Measurements from ENCODE around the gene TSHZ2.

Gene TSHZ2

DNA sequence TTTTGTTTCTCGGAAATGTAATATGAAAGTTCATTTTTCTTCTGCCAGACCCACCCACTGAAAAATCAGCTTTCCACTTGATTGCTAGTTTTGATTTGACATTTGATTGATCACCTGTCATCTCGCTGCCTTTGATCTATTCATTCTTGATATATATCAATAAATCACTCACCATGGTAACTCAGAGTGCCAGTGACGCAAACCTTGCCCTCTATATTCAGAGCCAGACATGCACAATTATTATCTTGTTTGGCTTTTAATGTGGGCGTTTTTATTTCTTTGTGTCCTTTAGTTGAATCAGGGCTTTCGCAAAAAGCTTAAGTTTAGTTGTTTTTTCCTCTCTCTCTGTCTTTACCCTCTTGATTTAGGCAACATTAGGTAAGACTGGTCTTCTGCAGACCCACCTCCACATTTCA, 2.0 kb downstream of the TSHZ2 start:
- H3K27me3 Mint-ChIP-seq (ENCODE audit: low read depth), result no peaks in the 10 kb centered on the region
- H3K36me3 Mint-ChIP-seq (ENCODE audit: low read depth), result peaks cover 4% of the 10 kb centered on the region
- H3K27ac Mint-ChIP-seq, result peak overlapping the region; percentile 90
- H3K4me1 Mint-ChIP-seq (ENCODE audit: low read depth), result peaks cover 40% of the 10 kb centered on the region
- H3K9me3 Mint-ChIP-seq, result no peaks in the 10 kb centered on the region
- peak overlapping the region; percentile 97 for H3K4me3 Mint-ChIP-seq

DNA sequence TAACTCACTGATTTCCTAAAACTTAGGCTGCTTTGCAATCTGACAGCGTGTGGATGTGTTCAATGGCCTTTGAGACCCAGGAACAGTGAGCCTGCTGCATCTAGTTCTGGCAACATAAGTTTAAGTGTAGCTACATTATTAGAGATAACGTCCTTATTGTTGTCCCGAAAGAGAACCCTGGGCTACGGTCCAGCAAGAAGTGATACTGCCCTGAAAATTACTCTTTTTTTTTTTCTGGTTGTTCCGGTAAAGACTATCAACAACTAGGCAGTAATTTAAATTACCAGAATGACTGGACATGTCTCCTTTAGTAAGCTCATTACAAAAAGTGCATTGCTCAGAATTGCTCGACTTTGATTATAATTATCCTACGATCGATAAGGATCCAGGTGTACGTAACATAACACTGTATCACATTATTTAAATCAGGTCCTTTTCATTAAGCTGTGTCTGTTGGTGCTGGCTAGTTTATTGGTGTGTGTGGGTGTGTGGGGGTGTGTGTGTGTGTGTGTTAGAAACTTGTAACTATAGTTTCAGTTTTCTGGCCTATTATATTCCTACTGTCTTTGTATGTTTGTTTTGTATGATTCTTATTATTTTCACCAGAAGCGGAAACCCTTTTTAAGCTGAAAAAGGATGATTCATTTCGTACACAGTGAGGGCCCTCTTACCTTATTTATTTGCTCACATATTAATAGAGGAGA, 3.0 kb downstream of the TSHZ2 start:
- H3K36me3 Mint-ChIP-seq (ENCODE audit: low read depth), result peaks cover 4% of the 10 kb centered on the region
- no peaks in the 10 kb centered on the region for H3K27me3 Mint-ChIP-seq (ENCODE audit: low read depth)
- H3K9me3 Mint-ChIP-seq, result no peaks in the 10 kb centered on the region
- H3K4me3 Mint-ChIP-seq, result peak overlapping the region; percentile 97
- H3K27ac Mint-ChIP-seq, result peak overlapping the region; percentile 90
- H3K4me1 Mint-ChIP-seq (ENCODE audit: low read depth), result peaks cover 47% of the 10 kb centered on the region

DNA sequence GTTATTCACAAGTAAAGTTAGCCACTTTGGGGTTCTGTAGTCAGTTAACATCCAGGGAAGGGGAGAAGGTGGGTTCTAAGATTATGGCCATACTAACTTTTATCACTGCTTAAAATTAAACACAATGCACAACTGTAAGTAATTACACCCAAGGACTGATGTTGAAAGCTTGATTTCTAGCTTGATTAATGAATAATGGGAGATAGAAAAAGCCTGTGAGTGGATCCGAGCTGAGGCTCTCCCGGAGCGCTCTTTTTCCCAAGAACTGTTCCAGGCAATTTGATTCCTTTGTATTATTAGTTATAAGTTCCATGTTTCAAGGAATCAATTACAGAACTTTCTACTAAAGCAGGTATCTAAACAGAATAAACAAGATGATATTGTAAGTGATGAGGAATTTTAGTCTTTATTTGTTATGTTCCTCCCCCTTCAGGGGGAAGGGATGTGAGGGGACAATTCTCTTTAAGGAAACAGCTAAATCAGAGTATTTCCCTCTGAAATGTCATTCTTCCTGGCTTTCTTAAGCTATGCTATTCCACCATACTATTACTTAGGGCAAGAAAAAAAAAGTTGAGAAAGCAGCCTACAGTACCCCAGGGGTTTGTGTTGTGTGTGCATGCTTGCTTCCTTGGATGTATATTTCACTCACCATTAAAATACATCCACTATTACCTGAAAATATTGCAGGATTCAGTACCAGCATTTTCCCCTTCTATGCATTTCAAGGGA, 3.8 kb downstream of the TSHZ2 start:
- H3K27me3 Mint-ChIP-seq (ENCODE audit: low read depth), result no peaks in the 10 kb centered on the region
- peaks cover 4% of the 10 kb centered on the region for H3K36me3 Mint-ChIP-seq (ENCODE audit: low read depth)
- H3K4me1 Mint-ChIP-seq (ENCODE audit: low read depth), result peaks cover 48% of the 10 kb centered on the region
- H3K27ac Mint-ChIP-seq, result peak overlapping the region; percentile 90
- no peaks in the 10 kb centered on the region for H3K9me3 Mint-ChIP-seq
- H3K4me3 Mint-ChIP-seq, result peak overlapping the region; percentile 97

DNA sequence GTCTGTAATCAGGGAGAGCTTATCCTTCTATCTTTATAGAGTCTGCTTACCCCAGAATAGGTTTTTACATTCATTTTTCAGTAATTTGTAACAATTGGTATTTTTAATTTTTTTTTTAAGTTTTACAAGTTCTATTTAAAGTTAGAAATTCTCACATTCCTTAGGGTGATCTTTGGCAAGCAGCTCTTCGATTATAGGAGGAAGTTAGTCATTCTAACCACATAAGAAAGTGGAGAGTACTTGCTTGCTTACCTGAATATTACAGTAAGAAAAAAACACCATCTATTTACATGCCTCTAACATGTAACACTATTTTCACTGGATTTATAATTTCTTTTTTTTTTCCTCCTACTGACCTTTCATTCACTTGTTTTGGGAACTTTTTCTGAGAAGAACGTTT, 6.7 kb downstream of the TSHZ2 start:
- H3K27ac Mint-ChIP-seq, result peak overlapping the region; percentile 24
- no peaks in the 10 kb centered on the region for H3K9me3 Mint-ChIP-seq
- peaks cover 3% of the 10 kb centered on the region for H3K36me3 Mint-ChIP-seq (ENCODE audit: low read depth)
- H3K4me3 Mint-ChIP-seq, result peak overlapping the region; percentile 34
- no peaks in the 10 kb centered on the region for H3K27me3 Mint-ChIP-seq (ENCODE audit: low read depth)
- H3K4me1 Mint-ChIP-seq (ENCODE audit: low read depth), result peaks cover 55% of the 10 kb centered on the region

DNA sequence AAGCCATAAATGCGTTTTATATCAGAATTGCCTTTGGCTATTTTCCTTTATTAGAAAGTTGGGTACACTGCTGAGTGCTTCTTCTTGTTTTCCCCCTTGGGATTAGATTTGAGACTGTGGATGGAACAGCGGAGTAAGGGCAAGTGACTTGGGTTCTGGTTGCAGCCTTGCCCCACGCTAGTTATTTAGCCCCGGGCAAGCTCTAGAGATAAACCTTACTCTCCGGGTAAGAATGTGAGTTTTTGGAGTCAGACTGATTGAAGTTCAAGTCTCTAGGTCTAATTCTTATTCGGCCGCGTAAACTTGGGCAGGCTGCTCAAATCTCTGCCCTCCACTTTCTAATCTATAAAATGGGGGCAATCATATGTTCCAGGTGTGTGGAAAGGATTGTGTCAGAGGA, 8.9 kb downstream of the TSHZ2 start:
- no peaks in the 10 kb centered on the region for H3K9me3 Mint-ChIP-seq
- H3K27me3 Mint-ChIP-seq (ENCODE audit: low read depth), result no peaks in the 10 kb centered on the region
- H3K36me3 Mint-ChIP-seq (ENCODE audit: low read depth), result peaks cover 13% of the 10 kb centered on the region
- peaks cover 49% of the 10 kb centered on the region for H3K4me1 Mint-ChIP-seq (ENCODE audit: low read depth)
- no peak overlapping the region for H3K27ac Mint-ChIP-seq
- H3K4me3 Mint-ChIP-seq, result no peak overlapping the region

DNA sequence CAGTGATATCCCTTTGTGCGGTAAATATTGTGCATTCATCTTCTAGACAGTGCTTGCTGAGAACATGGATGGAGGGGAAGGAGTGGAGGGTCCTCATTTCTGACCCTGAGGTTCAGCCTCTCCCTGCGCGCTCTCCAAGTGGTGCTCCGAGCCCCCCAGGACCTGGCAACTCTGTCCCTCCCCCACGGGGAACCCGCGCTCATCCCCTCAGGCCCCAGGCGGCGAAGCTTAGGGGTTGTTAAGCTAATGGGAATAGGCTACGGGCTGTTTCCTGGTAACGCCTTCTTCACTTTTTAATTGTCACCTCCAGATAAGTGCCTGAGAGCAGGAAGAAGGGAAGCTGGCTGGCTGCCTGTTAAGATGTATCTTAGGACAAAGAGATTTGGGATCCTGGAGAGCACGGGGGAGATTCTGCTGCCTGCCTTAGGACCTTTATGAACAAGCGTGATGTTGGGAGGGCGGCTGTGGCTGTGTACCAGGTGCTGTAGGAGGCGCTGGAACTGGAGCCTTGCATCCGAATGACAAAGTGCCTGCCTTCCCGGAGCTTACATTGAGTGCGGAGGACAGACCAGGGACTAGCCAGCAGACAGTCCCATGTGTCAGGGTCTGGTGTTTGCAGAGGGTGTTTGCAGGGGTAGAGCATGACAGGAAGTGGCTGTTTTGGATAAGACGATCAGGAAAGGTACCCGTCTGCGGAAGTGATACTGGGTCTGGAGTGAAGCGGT, 11.7 kb downstream of the TSHZ2 start:
- no peaks in the 10 kb centered on the region for H3K9me3 Mint-ChIP-seq
- peak overlapping the region; percentile 69 for H3K27ac Mint-ChIP-seq
- H3K4me3 Mint-ChIP-seq, result peak overlapping the region; percentile 65
- peaks cover 17% of the 10 kb centered on the region for H3K36me3 Mint-ChIP-seq (ENCODE audit: low read depth)
- H3K27me3 Mint-ChIP-seq (ENCODE audit: low read depth), result no peaks in the 10 kb centered on the region
- H3K4me1 Mint-ChIP-seq (ENCODE audit: low read depth), result peaks cover 33% of the 10 kb centered on the region

DNA sequence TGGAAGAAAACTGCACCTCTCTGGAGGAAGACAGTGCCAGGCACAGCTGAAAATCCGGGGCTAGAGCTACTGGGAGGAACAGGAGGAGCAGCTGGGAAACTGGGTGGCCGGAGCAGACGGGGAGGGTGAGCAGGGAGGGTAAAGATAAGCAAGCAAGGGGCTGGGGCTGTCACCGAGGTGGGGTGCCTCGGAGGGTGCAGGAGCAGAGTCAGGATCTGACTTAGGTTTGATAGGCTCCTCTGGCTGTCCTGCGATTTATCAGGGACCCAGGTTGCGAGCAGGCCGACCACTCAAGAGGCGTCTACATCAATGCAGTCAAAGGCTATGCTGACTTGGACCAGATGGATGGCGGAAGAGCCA, 12.3 kb downstream of the TSHZ2 start:
- H3K4me3 Mint-ChIP-seq, result peak overlapping the region; percentile 65
- peaks cover 29% of the 10 kb centered on the region for H3K4me1 Mint-ChIP-seq (ENCODE audit: low read depth)
- peak overlapping the region; percentile 69 for H3K27ac Mint-ChIP-seq
- peaks cover 17% of the 10 kb centered on the region for H3K36me3 Mint-ChIP-seq (ENCODE audit: low read depth)
- no peaks in the 10 kb centered on the region for H3K9me3 Mint-ChIP-seq
- no peaks in the 10 kb centered on the region for H3K27me3 Mint-ChIP-seq (ENCODE audit: low read depth)

DNA sequence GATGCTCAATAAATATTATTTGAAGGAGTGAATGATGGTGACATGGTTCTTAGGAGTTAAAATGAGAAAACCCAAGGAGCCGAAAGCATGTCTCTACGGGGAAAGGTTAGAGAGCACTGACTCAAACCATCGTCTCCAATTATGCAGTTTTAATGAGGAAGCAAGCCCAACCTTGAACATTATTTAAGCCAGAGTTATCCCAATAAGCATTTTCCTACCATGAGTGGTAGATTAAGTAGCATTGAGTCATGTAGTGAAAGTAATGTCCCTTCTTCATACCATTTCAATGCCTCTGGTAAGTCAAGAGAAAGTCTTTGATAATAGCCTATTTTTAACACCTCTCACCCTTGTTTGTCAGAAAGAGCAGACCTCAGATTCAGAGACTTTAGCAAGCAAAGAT, 13.5 kb downstream of the TSHZ2 start:
- peaks cover 17% of the 10 kb centered on the region for H3K36me3 Mint-ChIP-seq (ENCODE audit: low read depth)
- H3K27ac Mint-ChIP-seq, result no peak overlapping the region
- H3K9me3 Mint-ChIP-seq, result no peaks in the 10 kb centered on the region
- no peak overlapping the region for H3K4me3 Mint-ChIP-seq
- peaks cover 22% of the 10 kb centered on the region for H3K4me1 Mint-ChIP-seq (ENCODE audit: low read depth)
- no peaks in the 10 kb centered on the region for H3K27me3 Mint-ChIP-seq (ENCODE audit: low read depth)

DNA sequence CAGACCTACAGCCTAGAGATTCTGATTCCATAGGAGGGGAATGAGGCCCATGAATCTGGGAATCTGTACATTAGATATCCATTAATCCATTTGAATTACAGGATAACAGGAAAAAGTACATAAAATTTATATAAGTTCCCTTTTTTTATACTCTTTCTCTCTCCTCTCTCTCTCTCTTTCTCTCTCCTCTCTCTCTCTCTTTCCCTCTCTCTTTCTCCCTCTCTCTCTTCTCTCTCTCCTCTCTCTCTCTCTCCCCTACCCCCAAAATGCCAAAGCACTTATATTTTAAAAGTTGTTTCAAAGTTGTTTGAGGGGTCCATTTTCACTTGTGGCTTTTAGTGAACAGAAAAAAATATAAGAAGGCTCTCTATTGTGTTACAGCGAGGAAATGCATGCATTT, 15.1 kb downstream of the TSHZ2 start:
- H3K4me1 Mint-ChIP-seq (ENCODE audit: low read depth), result peaks cover 18% of the 10 kb centered on the region
- no peak overlapping the region for H3K4me3 Mint-ChIP-seq
- peaks cover 17% of the 10 kb centered on the region for H3K36me3 Mint-ChIP-seq (ENCODE audit: low read depth)
- no peaks in the 10 kb centered on the region for H3K27me3 Mint-ChIP-seq (ENCODE audit: low read depth)
- H3K9me3 Mint-ChIP-seq, result no peaks in the 10 kb centered on the region
- no peak overlapping the region for H3K27ac Mint-ChIP-seq

DNA sequence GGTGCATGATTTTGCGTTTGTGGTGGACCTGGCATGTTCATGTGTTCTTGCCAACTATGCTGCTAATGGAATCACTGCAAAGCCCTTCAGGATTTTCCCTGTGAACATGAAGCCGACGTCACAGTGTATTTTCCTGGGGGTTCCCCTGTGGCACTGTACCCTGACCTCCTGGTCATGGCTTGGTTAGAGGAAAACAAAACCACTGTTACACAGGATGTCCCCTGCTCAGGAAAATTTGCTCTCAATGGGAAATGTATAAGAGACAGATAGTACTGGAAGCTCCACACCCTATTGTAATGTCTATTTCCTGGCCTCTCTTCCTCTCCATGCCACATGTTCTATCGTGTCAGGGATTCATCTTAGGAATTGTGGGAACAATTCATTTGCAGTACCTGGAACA, 19.7 kb downstream of the TSHZ2 start:
- H3K4me1 Mint-ChIP-seq (ENCODE audit: low read depth), result peaks cover 20% of the 10 kb centered on the region
- H3K4me3 Mint-ChIP-seq, result no peak overlapping the region
- no peaks in the 10 kb centered on the region for H3K9me3 Mint-ChIP-seq
- H3K27ac Mint-ChIP-seq, result no peak overlapping the region
- H3K27me3 Mint-ChIP-seq (ENCODE audit: low read depth), result no peaks in the 10 kb centered on the region
- peaks cover 9% of the 10 kb centered on the region for H3K36me3 Mint-ChIP-seq (ENCODE audit: low read depth)

DNA sequence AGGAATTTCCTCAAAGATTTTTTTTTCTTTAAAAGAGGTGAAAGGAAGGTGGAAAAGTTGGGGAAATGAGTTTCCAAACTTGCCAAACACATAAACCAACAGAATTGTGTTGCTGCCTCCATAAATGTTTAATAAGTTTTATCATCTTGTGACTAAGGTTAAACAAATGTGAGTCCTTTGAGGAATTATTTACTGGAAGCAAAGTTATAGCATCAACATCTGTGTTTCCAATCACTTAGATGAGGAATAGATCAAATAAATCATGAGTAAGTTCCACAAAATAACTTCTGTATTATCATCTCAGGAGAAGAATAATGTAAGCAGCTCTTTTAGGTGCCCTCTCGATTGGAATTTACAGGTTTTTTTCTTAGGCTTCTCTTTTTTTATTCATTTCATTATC, 20.5 kb downstream of the TSHZ2 start:
- no peak overlapping the region for H3K4me3 Mint-ChIP-seq
- H3K27me3 Mint-ChIP-seq (ENCODE audit: low read depth), result no peaks in the 10 kb centered on the region
- H3K4me1 Mint-ChIP-seq (ENCODE audit: low read depth), result peaks cover 20% of the 10 kb centered on the region
- no peaks in the 10 kb centered on the region for H3K9me3 Mint-ChIP-seq
- peaks cover 11% of the 10 kb centered on the region for H3K36me3 Mint-ChIP-seq (ENCODE audit: low read depth)
- H3K27ac Mint-ChIP-seq, result no peak overlapping the region

DNA sequence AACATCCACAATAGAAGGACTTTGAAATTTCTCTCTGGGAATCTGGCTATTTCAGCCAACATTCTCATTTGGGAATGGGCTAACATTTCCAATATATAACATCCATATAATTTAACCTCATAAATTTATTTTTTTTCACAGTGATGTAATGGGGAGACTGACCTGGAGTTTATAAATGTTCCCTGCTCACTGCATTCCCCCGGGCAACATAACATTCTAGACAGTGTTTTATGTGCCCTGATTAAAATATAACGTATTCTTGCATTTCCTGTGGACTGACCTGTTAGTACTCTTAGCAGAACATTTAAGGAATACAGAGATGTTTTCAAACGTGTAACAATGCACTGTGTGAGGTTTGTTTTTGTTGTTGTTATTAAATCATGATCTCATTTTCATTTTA, 20.9 kb downstream of the TSHZ2 start:
- no peaks in the 10 kb centered on the region for H3K9me3 Mint-ChIP-seq
- H3K36me3 Mint-ChIP-seq (ENCODE audit: low read depth), result peaks cover 8% of the 10 kb centered on the region
- H3K4me3 Mint-ChIP-seq, result no peak overlapping the region
- no peaks in the 10 kb centered on the region for H3K27me3 Mint-ChIP-seq (ENCODE audit: low read depth)
- no peak overlapping the region for H3K27ac Mint-ChIP-seq
- H3K4me1 Mint-ChIP-seq (ENCODE audit: low read depth), result peaks cover 24% of the 10 kb centered on the region

DNA sequence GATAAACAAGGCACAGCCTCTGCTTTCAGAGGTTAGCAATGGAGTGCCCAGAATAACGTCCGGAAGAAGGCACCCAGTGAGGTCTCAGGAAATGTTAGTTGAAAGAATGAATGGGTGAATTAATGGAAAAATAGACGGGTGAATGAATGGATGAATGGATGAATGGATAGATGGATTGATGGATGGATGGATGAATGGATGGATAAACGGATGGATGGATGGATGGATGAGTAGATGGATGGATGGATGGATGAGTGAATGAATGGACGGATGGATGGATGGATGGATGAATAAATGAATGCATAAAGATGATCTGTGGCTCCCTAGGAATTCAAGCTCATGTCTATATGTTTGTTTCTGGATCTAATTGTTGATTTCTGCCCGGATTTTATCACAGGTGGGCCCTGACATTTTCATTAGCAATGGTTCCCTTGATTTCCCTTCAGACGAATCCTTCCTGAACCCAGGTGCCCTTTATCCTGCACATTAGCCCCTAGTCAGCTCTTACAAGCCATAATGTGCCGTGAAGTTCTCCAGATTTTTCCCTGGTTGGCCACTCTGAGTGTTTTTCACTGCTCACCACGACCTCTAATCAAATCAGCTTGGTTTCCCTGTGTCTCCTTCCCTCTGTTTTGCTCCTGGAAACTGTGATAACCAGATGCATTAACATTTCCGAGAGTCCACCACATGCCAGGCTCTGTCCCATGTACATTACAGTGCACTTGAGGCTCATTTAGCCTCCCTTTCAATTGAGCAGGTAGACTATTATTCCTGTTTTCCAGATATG, 22.2 kb downstream of the TSHZ2 start:
- no peak overlapping the region for H3K27ac Mint-ChIP-seq
- H3K9me3 Mint-ChIP-seq, result no peaks in the 10 kb centered on the region
- no peak overlapping the region for H3K4me3 Mint-ChIP-seq
- no peaks in the 10 kb centered on the region for H3K27me3 Mint-ChIP-seq (ENCODE audit: low read depth)
- H3K36me3 Mint-ChIP-seq (ENCODE audit: low read depth), result peaks cover 8% of the 10 kb centered on the region
- peaks cover 27% of the 10 kb centered on the region for H3K4me1 Mint-ChIP-seq (ENCODE audit: low read depth)

DNA sequence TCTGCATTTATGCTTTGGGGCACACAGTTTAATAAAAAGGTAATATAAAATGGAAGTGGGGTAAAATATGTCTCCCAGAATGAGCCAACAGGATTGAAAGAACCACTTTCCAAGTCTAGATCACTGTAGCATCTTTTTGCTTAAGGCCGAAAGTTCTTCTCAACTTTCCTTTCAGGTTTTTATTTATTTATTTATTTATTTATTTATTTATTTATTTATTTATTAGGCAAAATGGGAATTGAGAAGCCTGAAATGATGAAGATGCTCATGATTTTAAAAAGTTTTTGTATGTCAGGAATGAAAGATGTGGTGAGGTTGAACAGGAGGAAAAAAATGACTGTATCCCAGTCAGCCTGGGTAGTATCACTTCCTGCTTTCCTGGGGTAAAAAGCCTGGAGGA, 24.0 kb downstream of the TSHZ2 start:
- no peak overlapping the region for H3K27ac Mint-ChIP-seq
- H3K9me3 Mint-ChIP-seq, result no peaks in the 10 kb centered on the region
- H3K4me3 Mint-ChIP-seq, result no peak overlapping the region
- H3K36me3 Mint-ChIP-seq (ENCODE audit: low read depth), result peaks cover 8% of the 10 kb centered on the region
- peaks cover 40% of the 10 kb centered on the region for H3K4me1 Mint-ChIP-seq (ENCODE audit: low read depth)
- no peaks in the 10 kb centered on the region for H3K27me3 Mint-ChIP-seq (ENCODE audit: low read depth)
